ENCODE measurements around the gene HOXD11.

DNA sequence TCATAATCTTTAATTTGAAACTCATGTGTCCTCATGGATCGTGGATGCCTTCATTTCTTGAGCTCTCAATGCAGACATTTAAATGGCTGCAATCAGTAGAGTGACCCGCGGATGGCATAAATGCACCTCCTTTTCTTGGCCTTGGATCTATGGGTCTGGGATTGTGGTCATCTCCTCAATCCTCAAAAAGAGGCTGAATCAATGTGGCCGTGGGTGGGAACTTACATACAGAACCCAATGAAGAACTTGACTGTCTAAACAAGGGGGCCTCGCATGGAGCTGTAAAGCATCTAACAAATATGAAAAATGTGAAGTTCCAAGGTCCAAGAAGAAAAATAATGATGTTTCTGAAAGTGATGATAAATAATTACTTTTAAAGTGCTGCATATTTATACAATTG is 11.7 kb upstream of the HOXD11 start:
- TF ChIP-seq POLR2A (IDR thresholded peaks at IDR 0.05) (no peak), CTCF (IDR thresholded peaks at IDR 0.05) (no peak)

Data from heart left ventricle (tissue), 13 donors.